ENCODE data around the gene SFMBT2.

SFMBT2 gene

DNA sequence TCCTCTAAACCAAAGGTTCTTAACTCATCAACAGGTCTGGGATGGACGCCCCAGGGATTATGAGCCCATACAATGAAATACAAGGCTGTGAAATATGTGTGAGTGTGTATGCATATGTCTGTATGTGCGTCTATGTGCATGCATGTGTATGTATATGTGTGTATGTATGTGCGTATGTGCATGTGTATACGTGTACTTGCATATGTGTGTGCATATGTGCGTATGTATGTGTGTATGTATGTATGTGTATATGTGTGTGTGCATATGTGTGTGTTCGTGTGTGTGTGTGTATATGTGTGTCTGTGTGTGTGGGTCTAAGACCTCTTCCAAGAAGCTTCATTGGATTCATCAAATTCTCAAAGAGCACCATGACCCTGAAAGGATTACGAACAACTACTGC lies 112.3 kb downstream of the SFMBT2 start:
- DNase-seq (ENCODE audit: low spot score): no peak

DNA sequence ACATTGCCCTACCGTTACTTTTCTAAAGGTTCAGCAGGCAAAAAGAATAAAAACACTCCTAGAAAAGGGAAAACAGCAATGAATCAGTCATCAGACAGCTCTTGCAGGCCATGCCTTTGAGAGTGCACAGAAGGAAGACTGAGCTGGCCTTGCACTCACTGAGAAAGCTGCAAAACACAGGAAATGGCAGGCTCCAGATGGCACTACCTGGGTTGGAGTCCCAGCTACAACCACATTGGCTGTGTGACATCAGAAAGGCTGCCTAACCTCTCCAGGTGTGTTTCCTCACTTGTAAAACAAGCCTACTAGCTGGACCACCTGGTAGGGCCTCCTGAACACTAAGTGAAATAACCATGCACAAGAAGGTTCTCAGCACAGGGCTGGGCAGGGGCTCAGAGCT lies 113.7 kb downstream of the SFMBT2 start:
- no peak for DNase-seq (ENCODE audit: low spot score)

DNA sequence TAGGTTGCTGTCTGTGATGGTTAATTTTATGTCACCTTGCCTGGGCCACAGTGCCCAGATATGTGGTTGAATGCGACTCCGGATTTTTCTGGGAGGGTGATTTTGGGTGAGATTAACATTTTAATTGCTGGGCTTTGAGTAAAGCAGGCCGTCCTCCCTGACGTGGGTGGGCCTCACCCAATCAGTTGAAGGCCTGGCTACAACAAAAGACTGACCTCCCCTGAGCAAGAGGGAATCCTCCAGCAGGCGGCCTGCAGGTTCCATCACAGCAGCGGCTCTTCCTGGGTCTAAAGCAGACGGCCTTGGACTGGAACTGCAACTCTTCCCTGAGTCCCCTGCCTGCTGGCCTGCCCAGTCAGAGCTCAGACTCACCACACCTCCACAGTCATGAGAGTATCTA lies 114.2 kb downstream of the SFMBT2 start:
- DNase-seq (ENCODE audit: low spot score): no peak

DNA sequence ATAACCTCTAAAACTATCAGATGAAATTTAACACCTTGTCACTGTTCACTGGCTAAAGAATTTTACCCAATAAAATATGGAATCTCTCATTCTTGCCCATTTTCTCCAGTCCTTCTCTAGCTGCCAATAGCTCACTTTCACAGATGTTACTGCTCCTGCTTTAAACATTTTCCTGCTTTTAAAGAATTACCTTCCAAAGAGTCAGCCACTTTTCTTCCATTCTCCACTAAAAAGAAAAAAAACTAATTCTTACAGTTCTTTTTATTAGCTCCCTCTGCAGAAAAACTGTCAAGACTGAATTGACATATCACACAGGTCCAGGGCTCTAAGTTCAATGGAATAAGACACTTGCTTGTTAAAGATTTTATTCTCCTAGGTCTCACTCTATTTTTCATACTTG lies 114.8 kb downstream of the SFMBT2 start:
- no peak for DNase-seq (ENCODE audit: low spot score)

DNA sequence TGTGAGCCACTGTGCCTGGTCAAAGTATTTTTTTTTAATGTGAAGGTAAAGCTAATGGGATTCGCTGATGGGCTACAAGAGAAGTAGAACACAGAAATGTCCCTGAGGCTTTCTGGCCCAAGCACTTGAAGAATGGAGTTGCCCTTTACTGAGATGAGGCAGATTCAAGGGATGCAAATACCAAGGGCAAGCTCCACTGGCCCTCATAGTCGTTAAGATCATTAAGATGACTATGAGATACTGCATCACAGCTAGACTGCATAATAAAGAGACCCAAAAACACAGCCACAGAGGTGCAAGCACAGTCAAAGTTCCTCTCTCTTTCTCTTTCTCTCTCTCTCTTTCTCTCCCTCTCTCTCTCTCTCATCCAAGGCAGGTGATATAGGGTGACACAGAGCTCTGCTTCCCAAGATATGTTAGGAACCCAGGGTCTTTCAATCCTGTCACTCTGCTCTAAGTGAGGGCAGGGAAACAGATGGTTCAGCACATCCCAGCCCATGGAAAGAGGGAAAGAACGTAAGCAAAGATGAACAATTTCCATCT lies 117.4 kb downstream of the SFMBT2 start:
- DNase-seq (ENCODE audit: low spot score): no peak

DNA sequence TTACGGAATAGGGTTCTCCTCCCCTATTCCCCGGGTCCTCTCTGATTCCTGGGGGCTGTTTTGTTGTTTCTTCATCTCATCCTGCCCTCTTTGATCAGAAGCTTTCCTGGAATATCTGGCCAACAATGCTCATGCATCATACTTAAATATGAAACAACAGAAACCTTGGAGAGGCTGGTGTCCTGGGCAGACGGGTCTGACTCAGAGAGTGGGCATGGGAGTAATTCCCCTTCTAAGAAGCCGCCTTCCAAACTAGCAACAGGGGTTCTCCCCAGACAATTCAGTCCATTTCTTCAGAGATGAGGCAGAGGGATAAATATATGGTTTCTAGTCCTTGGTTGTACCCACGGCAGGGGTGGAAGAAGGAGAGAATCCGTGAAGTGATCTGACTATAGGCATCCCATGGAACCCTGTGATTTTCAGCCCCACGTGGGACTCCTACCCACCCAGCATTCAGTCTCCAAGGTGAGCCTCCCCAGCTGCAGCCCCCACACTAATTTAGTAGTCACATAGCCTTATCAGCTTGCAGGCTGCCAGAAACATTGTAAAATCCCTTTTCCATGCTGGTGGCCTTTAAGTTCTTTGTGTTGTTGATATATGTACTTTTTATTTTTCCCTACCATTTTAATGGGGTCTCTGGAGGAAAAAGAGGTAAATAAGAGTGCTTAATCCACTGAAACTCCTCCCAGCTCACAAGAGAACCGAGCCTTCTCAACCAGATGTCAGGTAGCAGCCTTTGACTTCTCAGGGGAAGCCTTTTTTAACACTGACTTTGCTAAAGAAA lies 119.2 kb downstream of the SFMBT2 start:
- no peak for DNase-seq (ENCODE audit: low spot score)

DNA sequence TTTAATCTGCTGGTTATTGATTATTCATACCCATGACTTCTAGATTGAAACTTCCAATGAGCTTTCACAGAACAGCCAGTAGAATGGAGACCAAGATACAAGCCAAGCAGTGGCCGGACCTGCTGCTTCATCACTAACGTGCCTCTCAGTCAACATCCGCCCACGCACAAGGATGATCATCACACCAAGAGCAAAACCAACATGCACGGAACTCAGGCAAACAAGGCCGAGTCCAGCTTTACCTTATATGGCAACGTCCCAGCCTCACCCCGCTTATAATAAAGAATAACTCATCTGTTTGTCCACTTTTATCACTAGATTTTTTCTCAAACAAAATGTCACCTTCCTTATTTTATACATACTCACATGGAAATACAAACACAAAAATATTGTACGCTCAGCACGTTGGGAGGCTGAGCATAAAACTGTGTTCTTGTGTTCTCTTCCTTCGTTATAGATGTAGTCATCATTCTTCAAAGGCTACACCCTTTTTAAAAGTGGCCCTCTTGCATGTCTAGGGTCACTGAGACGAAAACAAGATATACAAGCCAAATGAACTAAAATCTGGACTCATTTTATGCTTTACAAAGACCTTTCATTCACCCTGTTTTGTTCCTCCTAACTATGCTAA lies 122.7 kb downstream of the SFMBT2 start:
- no peak for DNase-seq (ENCODE audit: low spot score)

DNA sequence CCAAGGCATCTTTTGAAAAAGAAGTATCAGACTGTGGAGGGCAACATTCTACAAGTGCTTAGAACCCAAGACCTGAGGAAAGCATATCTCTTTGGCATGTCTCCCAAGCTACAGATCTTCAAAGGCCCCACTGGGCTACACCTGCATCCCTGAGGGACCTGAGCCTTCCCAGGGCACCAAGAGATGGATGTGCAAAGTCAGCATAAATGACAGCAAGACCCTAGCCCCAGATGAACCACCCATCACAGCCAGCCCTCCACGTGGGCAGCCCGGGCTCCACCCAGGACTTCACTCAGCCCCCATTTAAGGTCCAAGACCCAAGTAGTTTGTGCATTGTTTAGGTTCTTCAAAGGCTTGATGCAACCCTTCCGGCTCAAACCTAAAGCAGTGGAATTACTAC lies 123.5 kb downstream of the SFMBT2 start:
- no peak for DNase-seq (ENCODE audit: low spot score)

DNA sequence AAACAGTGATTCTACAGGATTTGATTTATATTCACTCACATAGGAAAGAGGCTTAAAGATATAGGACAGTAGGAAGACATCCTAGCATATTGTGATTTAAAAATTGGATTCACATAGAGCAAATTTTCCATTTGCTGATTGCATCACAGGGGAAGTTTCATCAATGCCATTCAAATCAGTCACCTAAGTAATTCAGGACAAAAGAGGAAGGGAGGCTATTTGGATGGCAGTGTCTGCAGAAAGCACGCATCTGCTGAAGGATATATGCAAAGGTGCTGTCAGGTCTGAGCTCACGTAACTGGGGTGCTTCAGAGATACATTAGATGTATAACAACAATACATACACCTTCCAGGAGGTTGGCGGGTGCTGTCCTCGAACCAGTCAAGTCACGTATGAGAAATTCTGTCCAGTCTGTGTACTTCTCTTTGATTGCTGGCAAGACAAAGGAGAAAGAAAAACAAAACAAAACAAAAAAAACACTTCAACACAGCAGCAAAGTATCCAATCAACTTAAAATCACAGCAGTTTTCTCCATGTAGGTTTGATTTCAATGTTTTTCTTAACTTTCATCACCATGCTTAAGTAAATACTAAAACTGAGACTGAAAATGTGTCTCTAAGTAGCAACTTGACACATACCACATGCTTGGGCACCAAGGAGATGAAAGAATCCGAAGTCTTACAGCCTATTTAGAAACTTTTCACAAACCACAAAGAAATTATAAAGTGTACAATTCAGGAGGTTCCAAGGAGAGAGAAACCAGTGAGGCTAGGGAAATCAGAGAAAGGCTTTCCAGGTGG lies 125.1 kb downstream of the SFMBT2 start:
- DNase-seq (ENCODE audit: low spot score): no peak

DNA sequence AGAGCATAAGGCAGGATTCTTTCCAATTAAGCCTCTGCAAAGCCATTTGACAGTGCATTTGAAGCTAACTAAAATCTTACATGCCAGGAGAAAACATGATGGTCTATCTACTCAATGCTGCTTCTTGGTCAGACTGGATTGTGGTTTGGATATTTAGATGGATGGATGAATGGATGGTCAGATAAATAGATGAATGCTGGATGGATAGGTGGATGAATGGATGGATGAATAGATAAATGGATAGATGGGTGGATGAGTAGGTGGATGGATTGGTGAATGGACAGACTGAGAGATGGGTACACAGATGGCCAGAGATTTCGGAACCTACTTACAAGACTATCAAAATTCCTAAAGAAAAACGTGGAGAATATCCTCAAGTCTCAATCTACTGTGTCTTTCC lies 127.6 kb downstream of the SFMBT2 start:
- DNase-seq (ENCODE audit: low spot score): no peak

DNA sequence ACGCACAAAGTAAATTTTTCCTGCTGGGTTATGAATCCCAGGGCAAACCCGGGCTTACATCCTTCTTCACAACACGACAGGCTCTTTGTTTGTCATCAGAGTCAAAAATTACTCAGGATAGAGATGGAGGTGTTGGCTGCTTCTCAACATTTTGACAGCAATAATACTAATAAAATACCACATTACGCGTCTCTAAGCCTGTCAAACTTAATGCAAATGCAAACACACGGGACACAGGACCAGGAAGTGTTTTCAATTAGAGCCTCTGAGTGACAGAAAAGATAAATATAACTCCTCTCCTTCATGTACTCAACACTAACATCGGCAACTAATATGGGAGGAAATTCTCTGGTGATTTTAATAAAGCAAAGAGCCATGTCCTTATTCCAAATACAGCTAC lies 128.4 kb downstream of the SFMBT2 start:
- no peak for DNase-seq (ENCODE audit: low spot score)

DNA sequence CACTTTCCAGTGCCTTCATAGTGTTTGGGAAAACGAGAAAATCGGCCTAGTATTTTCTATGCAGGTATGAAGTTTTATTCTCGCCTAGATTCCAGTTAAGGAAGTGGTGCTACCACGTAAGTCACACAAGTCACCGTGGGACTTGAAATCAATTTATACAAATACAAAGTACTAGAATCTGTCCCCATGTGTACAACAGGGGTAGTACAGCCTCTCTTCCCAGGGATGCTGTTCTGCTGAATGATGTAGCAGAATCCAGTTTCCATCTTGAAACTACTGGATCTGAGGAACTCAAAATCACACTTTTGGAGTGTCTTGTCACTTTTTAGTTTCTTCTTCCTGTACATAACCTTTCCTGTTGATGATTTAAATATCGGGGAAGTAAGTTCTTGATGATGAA lies 129.4 kb downstream of the SFMBT2 start:
- no peak for DNase-seq (ENCODE audit: low spot score)

DNA sequence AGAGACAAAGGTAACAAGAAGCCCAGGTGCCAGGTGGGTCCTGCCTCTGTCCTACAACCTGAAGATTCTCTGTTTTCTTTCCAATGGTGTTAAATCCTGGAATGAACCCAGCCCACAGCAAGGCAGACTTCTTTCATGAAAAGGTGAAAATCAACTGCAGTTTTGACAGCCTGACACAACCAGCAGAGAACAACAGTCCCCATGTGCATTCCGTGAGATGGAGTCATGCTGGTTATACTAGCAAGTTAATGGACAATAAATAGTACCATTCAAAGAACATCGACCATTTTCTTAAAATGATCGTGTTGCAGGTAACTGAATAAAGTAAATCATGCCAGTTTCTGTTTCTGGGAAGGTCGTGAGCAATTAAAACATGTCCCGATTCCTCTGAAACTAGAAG lies 131.5 kb downstream of the SFMBT2 start:
- DNase-seq (ENCODE audit: low spot score): peak; percentile 31

DNA sequence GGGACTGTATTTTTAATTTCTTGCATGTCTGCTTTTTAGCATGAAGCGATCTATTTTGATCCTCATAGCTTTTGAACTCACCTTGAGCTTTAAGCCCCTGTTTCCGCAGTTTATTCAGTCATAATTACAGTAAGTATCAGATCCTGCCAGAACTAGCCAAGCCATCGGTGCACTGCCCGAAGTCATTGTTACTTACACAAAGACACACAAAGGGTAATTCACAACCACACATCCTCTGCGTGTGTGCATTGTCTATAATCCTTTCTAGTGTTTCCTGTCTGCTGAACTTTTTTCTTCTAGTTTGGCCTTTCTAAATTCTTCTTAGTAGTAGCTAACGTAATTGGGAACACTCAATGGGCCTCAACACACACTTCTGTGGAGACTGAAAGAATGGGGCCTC lies 133.0 kb downstream of the SFMBT2 start:
- DNase-seq (ENCODE audit: low spot score): no peak

DNA sequence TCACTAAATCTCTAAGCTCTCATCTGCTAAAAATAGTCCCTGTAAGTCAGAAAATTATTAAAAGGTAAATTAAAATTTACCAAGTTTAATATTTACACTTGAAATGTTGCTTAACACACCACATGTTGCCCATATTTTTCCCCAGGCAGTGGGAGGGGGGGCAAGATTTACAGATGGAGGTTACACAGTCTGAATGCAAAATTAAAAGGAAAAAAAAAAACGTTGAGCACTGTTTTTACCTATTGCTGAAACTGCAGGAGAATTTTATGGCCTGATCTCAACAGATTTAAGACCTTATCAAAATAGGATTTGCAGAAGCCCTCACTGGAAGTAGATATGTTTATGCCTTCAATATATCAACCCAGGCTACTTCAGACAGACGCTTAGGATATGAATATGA lies 133.4 kb downstream of the SFMBT2 start:
- no peak for DNase-seq (ENCODE audit: low spot score)

DNA sequence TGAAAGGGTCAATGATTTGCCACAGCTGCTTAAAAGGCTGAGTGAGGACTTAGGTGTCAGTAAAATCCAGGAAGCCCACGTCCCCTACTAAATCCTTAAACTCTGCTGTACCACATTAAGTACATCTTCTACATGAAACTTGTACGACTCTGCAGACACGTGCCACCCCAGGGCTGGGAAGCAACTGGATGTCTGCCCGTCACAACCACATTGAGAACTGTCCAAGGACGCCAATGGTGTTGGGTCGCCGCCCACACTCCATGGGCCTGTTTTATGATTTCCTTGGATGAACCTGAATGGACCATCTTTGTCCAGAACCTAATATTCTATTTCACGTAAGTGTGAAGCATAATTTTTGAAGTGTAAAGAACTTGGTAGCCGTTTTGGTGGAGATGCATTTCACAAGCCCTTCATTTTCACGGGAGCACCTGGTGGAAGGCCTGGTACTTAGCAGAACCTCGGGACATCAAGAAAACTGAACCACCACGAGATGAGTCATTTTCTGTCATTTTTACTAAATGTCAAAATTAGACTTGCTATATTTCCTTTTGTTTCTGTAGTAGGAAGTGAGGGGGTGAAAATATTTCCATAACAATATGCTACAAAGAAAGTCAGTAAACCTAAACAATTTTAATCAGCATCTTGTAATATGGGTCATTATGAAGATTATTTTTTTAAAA lies 134.9 kb downstream of the SFMBT2 start:
- DNase-seq (ENCODE audit: low spot score): no peak

DNA sequence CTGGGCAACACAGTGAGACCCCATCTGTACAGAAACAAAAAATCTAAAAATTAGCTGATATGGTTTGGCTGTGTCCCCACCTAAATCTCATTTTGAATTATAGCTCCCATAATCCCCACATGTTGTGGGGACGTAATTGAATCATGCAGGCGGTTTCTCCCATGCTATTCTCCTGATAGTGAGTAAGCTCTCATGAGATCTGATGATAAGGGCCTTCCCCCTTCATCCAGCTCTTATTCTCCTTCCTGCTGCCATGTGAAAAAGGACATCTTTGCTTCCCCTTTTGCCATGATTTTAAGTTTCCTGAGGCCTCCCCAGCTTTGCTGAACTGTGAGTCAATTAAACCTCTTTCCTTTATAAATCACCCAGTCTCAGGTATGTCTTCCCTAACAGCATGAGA lies 136.5 kb downstream of the SFMBT2 start:
- no peak for DNase-seq (ENCODE audit: low spot score)

DNA sequence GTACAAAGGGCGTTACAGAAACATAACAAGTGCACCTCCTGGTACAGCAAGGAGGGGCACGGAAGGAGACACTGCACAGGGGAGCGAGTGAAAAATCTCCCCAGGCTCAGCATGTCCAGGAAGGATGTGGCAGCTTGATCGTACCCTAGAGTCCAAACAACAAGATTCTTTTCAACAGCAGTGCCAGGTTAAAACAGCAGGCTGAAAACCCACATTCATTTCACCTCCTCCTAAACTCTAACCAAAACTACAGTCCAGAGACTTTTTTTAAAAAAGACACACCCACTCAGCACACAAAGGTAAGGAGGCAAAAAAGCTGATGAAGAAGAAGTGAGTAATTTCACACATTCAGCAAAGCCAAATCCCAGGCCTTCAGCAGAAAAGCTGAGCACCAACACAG lies 138.8 kb downstream of the SFMBT2 start:
- DNase-seq (ENCODE audit: low spot score): no peak

DNA sequence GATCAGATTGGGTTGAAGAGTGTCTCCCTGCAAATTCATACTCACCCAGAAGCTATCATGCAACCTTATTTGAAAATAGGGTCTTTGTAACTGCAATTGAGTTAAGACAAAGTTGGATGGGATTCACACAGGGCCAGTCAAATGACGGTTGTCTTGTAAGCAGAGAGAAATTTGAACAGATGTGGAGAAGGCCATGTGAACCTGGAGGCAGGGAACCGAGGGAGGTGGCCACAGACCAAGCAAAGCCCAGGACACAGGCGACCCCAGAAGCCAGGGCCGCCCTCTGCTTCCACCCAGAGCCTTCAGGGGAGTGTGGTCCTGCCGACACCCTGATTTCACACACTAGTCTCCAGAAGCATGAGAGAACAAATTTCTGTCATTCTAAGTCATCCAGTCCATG lies 140.8 kb downstream of the SFMBT2 start:
- no peak for DNase-seq (ENCODE audit: low spot score)

DNA sequence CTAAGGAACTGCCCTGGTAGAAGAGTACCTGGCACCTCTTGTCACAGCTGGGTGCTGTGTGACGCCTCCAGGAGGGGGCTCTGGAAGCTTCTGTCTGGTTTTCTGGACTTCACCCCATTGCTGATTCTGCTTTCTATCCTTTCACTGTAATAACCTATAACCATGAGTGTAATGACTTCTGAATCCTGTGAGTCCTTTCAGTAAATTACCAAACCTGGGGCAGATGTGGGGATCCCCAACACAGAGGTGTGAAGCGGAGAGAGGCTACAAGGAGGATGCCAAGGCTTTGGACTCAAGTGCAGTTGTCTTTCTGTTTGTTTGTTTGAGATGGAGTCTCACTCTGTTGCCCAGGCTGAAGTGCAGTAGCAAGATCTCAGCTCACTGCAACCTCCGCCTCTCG lies 143.7 kb downstream of the SFMBT2 start:
- DNase-seq (ENCODE audit: low spot score): no peak

DNA sequence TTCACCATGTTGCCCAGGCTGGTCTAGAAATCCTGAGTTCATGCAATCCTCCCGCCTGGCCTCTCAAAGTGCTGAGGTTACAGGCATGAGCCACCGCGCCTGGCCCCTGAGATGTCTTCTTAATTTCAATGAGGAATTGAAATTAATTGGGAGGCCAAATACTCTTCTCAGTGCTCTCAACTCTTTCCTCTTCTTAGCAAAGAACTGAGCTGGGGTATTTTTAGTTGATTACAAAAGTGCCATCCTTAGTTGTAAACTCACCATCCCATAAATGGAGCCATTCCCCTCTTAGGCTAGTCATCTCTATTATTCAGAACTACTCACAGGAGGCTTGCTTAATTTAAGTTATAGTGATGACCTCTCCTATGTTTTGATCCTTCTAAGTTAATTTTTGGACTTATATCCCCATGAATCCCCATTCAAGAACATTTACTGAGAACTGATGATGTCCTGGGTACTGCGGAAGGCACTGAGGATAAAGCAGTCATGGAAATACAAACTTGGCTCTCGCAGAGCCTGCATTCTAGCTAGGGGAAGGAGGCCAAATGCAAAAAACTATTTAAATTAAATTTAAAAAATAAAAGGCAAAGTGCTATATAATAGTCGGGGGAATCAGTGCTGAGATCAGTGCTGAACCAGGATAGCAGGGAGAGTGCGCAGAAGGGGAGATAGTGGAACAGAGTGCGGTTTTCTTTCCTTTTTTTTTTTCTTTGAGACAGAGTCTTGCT lies 145.3 kb downstream of the SFMBT2 start:
- no peak for DNase-seq (ENCODE audit: low spot score)

DNA sequence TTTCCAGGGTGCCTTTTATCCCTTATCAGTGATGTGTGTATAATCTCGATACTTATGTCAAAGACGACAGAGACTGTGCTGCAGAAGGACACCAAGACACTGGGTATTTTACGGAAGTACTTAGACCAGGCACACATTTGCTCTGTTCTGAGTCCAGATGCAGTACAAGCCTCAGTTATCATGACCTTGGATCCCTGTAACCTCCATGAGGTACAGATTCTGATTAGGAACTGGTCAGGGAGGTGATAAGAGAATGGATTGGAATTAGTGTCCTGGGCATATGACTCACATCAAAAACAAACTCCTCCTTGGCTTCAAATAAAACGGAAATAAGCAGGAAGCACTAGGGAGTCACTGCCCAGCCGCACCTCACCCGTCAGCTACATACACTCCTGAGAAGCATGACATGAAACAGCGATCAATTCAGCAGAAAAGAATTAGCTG lies 146.5 kb downstream of the SFMBT2 start:
- DNase-seq (ENCODE audit: low spot score): peak; percentile 4
